ENCODE data around the gene SCNN1B.

SCNN1B gene

GRCh38 chr16:23409522-23409921 is 107.4 kb downstream of the SCNN1B start:
- DNase-seq, result no peak

GRCh38 chr16:23410176-23410575 is 108.1 kb downstream of the SCNN1B start:
- no peak for DNase-seq

GRCh38 chr16:23414731-23415130 is 112.6 kb downstream of the SCNN1B start:
- DNase-seq, result no peak

GRCh38 chr16:23416816-23417215 is 114.7 kb downstream of the SCNN1B start:
- DNase-seq, result no peak

GRCh38 chr16:23420011-23420410 is 117.9 kb downstream of the SCNN1B start:
- no peak for DNase-seq

GRCh38 chr16:23423496-23424049 is 121.5 kb downstream of the SCNN1B start:
- no peak for DNase-seq

- no peak for DNase-seq
These were observed 122.3 kb downstream of the SCNN1B start for GRCh38 chr16:23424292-23424958.

GRCh38 chr16:23428351-23428750 is 126.2 kb downstream of the SCNN1B start:
- peak; percentile 15 for DNase-seq

Measured in suppressor macrophage treated with lipopolysaccharide for 4 hours (primary cell).